ENCODE data around the gene MLLT3.

DNA sequence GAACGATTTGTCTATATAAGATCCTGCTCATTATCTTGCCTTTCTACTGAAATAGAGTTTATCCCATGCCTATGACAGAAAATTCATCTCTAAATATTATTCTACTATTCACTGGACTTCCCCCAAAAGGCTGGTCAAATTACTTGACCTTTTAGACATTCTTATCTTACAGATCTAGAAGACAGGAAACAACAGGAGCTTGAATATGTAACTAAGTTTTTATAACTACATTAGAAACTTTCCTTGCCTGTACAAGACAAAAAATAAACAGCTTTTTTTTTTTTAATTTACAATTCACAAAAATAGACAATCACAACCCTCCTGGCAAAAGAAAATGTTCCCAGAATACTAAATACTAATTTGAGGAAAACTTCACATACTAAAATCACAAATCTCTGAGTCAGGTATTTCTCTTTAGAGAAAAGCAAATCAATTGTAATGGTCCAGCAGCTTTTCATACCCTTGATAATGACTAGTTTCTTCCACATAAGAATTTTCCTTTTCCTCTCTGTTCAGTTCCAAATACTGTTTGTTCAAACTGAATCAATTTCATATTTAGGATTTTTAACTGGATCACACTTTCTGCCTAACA is 68.6 kb downstream of the MLLT3 start:
- TF ChIP-seq, protein P1, sequence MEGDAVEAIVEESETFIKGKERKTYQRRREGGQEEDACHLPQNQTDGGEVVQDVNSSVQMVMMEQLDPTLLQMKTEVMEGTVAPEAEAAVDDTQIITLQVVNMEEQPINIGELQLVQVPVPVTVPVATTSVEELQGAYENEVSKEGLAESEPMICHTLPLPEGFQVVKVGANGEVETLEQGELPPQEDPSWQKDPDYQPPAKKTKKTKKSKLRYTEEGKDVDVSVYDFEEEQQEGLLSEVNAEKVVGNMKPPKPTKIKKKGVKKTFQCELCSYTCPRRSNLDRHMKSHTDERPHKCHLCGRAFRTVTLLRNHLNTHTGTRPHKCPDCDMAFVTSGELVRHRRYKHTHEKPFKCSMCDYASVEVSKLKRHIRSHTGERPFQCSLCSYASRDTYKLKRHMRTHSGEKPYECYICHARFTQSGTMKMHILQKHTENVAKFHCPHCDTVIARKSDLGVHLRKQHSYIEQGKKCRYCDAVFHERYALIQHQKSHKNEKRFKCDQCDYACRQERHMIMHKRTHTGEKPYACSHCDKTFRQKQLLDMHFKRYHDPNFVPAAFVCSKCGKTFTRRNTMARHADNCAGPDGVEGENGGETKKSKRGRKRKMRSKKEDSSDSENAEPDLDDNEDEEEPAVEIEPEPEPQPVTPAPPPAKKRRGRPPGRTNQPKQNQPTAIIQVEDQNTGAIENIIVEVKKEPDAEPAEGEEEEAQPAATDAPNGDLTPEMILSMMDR (IDR thresholded peaks at IDR 0.05), result no peak
- no peak for TF ChIP-seq POLR2A (IDR thresholded peaks at IDR 0.05)

All from Peyer's patch (tissue), 4 donors.